Motor neuron (in vitro differentiated cells): ENCODE results near the gene UBE2D3. TPM values are rescaled to one million over a fixed set of nuclear protein-coding genes. Genes with fewer than 3 reads are reported as not detected.
A peak's percentile ranks its signal among the peaks of the same experiment; 100 is the strongest.
"Not testable (repeated sequence)": the region's sequence is repeated elsewhere in the genome, so short reads cannot be mapped to it uniquely, and the experiment has no call there.

Experiments used
- ATAC-seq, 8 experiments: fragments of 200-7000 bp; cut with Tn5 transposase; replicated peaks in 6 of 8; 2 replicates each; pipeline ENCODE4 v1.8.0; 2021; ENCODE audit warnings: mild to moderate bottlenecking in 8 of 8, moderate library complexity in 8 of 8
- H3K27ac ChIP-seq, 2 donors: fragments of 250-450 bp; sonication (Bioruptor Pico); 2 replicates each; pipeline ENCODE4 v1.9.0; 2021; ENCODE audit warnings: antibody characterized with exemption in 2 of 2, mild to moderate bottlenecking in 2 of 2, moderate library complexity in 1 of 2
- H3K4me1 ChIP-seq, 2 donors: fragments of 250-450 bp; sonication (Bioruptor Pico); replicated peaks in 1 of 2; 2 replicates each; pipeline ENCODE4 v1.6.1; 2021; ENCODE audit warnings: antibody characterized with exemption in 2 of 2, mild to moderate bottlenecking in 2 of 2, moderate library complexity in 1 of 2
- H3K4me3 ChIP-seq, 5 donors: fragments of 250-450 bp; sonication (Bioruptor Pico); 2 replicates each; pipeline ENCODE4 v1.9.0; 2021; ENCODE audit warnings: antibody characterized with exemption in 5 of 5, mild to moderate bottlenecking in 5 of 5, moderate library complexity in 4 of 5
- WGBS, 10 experiments: fragments of 450-650 bp; shearing (Covaris generic); methylation state at CpG; one replicate each; pipeline ENCODE4 v1.0.0; 2022; 5-methylcytosine and 5-hydroxymethylcytosine counted together
- in situ Hi-C, 9 experiments: fragments of 400-800 bp; cut with MboI; loops; one replicate each; pipeline ENCODE4 v1.15.0; 2021; ENCODE audit warnings: low sequenced_read_pairs in 9 of 9, low pct_unique_long_range_greater_than_20kb in 2 of 9; ENCODE audit not compliant: unreplicated experiment in 9 of 9
- total RNA-seq, 8 experiments: library from RNA; unstranded; fragments of 300-600 nt; gene quantifications; 2 replicates each; pipeline versions ENCODE4 v1.2.3 to v1.2.4, GENCODE V29; 2022

Gene UBE2D3
- total RNA-seq, 8 experiments from 2014 or later, result 158 to 287 (median 226) TPM

DNA sequence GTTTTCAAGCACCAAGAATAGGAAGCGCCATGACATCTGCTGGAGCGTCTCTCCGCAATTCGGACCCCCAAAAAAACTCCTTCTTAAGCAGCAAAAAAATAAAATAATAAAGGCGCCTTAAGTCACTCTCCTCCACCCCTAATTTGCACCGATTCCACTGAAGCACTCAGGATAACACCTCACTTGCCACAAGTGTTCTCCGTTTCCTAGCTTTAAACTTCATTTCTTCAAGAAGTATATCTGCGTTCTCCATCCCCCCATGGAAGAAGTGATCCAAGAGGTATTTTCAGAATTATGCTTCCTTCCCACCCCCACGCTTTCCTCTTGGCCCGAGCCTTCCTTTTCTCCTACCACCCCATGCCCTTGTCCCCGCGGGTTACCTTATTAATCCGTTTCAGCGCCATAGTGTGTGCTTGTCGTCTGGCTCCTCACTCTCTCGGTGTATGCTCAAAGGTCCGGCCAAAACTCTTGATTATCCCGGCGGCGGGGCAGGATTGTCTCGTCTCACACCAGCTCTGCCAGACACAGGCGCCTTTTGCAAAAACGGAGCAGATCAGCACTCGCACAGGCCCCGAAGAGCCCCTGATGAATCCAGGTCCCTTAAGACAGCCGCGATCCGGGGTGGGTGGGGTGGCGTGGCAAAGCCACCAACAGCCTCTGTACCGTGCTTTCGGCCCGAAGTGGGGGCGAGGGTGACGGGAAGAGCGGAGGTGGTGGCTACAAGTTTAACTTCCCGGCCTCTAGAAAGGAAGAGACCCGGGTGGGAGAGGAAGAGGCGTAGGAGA lies 1.1 kb downstream of the UBE2D3 start:
- H3K27ac ChIP-seq, result peak overlapping the region; percentile 98 to 99
- WGBS, 10 experiments, result 0 to 10% (median 0%) methylated on average over 1 to 13 of the region's 38 CpGs; no CpG with 5 or more reads in 1 of the 10 experiments
- ATAC-seq, result no peak
- H3K4me1 ChIP-seq, result peaks cover 15 to 32% of the 10 kb centered on the region in 2 donors
- H3K4me3 ChIP-seq, result peak overlapping the region; percentile 89 to 97 (median 92)
- in situ Hi-C loops, result no loop called here

DNA sequence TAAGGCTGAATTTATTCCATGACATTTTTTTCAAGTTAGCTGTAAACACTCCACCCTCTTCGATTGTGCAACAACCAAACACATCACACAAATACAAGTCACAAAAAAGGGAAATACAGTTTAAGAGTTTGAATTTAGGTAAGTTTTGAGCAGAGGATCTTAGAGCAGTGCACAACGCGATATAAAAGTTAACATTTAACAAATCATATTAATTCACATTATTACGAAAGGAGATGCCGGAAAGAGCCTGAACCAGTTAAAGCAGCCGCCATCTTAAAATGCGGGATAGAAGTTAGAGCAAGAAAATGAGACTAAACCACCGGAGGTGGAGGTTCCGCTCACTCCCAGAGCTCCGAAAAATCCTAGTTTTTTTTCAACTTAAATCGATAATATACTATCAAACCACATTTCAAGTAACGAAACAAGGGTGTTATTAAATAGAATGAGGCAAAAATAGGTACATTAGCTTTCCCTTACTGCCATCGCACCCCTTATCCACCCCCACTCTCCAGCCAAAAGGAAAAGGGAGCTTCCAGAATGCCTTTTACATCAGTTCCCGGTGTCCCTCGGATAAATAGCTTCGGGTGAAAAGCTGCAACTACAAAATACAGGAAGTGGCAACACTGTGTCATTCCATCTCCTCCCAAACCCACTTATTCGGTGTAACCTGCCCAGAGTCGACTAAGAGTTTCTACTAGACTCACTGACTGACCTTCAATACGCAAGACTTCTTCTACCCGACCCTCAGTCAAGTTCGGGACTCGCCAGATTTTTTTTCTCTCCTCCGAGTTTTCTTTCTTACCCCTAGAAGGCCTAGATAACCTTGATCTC lies 1.9 kb downstream of the UBE2D3 start:
- peak overlapping the region; percentile 98 to 99 for H3K27ac ChIP-seq
- H3K4me3 ChIP-seq, result peak overlapping the region; percentile 89 to 97 (median 92)
- no peak for ATAC-seq
- peaks cover 19 to 40% of the 10 kb centered on the region in 2 donors for H3K4me1 ChIP-seq
- WGBS, 10 experiments, result 0 to 4% (median 1%) methylated on average over 3 to 20 of the region's 23 CpGs
- in situ Hi-C loops, result no loop called here

DNA sequence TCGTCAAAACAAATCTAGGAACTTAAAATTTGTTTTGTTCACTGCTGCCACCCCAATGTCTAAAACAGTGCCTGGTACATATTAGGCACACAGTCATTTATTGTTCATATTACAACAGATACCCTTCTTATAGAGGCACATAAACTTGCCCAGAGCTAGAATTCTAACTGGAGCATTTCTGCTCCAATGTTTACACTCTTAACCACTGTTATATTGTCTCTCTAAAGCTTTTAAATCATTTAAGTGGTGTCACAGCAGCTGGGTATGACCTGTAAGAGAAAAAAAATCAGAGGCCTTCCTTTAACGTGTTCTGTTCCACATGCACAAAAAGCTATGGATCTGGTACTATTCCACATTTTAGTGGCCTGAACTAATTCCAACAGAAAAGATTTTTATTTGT lies 3.0 kb downstream of the UBE2D3 start:
- Histone ChIP-seq H3K27ac (no peak overlapping the region), H3K4me3 (peak overlapping the region; percentile 89 to 97 (median 92)), H3K4me1 (peaks cover 30 to 51% of the 10 kb centered on the region in 2 donors)
- in situ Hi-C loops, result no loop called here
- 0 to 80% (median 14%) methylated on average over 1 to 2 of the region's 2 CpGs for WGBS, 10 experiments
- ATAC-seq, result no peak

GRCh38 chr4:102823897-102824296 lies 3.5 kb downstream of the UBE2D3 start:
- WGBS, 10 experiments, result 9 to 92% (median 84%) methylated on average over 2 to 4 of the region's 4 CpGs

GRCh38 chr4:102823464-102823863 lies 3.9 kb downstream of the UBE2D3 start:
- H3K4me1 ChIP-seq, result peaks cover 28 to 56% of the 10 kb centered on the region in 2 donors
- H3K4me3 ChIP-seq, result peak overlapping the region in 1 of 5 donors; percentile 97
- WGBS, 10 experiments, result 0 to 100% (median 68%) methylated on average over 2 to 4 of the region's 4 CpGs
- no peak overlapping the region for H3K27ac ChIP-seq
- ATAC-seq, result no peak
- in situ Hi-C loops, result no loop called here

More at GRCh38 chr4:102823897-102824296, 3.5 kb downstream of the UBE2D3 start:
- H3K4me1 ChIP-seq, result peaks cover 27 to 53% of the 10 kb centered on the region in 2 donors
- in situ Hi-C loops, result no loop called here
- ATAC-seq, result no peak
- peak overlapping the region in 4 of 5 donors; percentile 4 to 97 (median 49) for H3K4me3 ChIP-seq
- H3K27ac ChIP-seq, result no peak overlapping the region

GRCh38 chr4:102819588-102820365 lies 7.6 kb downstream of the UBE2D3 start:
- WGBS, 10 experiments, result 65 to 96% (median 88%) methylated on average over 3 to 8 of the region's 8 CpGs; no CpG with 5 or more reads in 1 of the 10 experiments
- H3K27ac ChIP-seq, result no peak overlapping the region
- peaks cover 38 to 61% of the 10 kb centered on the region in 2 donors for H3K4me1 ChIP-seq
- no peak for ATAC-seq
- H3K4me3 ChIP-seq, result no peak overlapping the region
- in situ Hi-C loops, result no loop called here

DNA sequence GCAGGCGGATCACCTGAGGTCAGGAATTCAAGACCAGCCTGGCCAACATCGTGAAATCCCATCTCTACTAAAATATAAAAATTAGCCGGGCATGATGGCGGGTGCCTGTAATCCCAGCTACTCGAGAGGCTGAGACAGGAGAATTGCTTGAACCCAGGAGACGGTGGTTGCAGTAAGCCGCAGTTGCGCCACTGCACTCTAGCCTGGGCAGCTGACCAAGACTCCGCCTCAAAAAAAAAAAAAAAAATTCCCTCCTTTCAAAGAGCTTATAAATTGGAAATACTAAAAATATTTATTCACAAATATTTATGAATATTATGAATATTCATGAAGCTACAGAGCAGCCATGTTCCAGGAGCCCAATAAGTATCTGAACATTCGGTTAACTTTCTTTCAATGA lies 8.3 kb downstream of the UBE2D3 start:
- in situ Hi-C loops, H3K27ac ChIP-seq, ATAC-seq, H3K4me3 ChIP-seq: not testable (repeated sequence)
- H3K4me1 ChIP-seq, result peaks cover 38 to 56% of the 10 kb centered on the region in 2 donors
- 92 to 100% (median 99%) methylated on average over 1 to 8 of the region's 10 CpGs for WGBS, 10 experiments

GRCh38 chr4:102817613-102818268 lies 9.6 kb downstream of the UBE2D3 start:
- H3K4me3 ChIP-seq, result no peak overlapping the region
- ATAC-seq, result no peak
- in situ Hi-C loops, result no loop called here
- WGBS, 10 experiments, result 51 to 100% (median 90%) methylated on average over 2 to 9 of the region's 9 CpGs
- H3K4me1 ChIP-seq, result peaks cover 38 to 44% of the 10 kb centered on the region in 2 donors
- no peak overlapping the region for H3K27ac ChIP-seq

DNA sequence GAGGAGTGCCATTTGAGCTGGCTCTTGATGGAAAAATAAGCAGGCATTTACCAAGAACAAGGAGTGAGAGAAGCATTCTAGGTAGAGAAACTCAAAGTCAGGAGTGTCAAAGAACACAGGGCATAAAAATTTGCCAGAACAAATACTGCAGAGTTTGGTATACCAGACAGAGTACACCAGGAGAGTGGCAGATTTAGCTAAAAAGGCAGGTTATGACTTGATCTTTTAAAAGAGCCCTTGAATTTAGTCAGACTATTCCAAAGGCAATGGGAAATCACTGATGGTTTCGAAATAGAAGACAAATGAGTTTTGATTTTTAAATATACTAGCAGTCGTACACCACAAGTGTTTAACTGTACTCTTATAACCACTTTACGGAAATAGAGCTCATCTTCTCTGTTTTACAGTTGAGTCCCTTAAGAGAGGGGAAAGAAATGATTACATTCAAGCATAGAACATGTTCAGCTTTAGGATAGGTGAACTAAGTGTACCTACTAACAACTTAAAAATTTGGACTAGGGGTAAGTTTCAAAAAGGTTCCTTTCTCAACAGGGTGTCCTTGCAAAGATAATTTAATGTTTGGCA lies 10.2 kb downstream of the UBE2D3 start:
- WGBS, 10 experiments, result 33 to 100% (median 93%) methylated on average over 1 to 3 of the region's 3 CpGs
- peaks cover 34 to 42% of the 10 kb centered on the region in 2 donors for H3K4me1 ChIP-seq
- no peak for ATAC-seq
- H3K27ac ChIP-seq, result no peak overlapping the region
- in situ Hi-C loops, result no loop called here
- no peak overlapping the region for H3K4me3 ChIP-seq

DNA sequence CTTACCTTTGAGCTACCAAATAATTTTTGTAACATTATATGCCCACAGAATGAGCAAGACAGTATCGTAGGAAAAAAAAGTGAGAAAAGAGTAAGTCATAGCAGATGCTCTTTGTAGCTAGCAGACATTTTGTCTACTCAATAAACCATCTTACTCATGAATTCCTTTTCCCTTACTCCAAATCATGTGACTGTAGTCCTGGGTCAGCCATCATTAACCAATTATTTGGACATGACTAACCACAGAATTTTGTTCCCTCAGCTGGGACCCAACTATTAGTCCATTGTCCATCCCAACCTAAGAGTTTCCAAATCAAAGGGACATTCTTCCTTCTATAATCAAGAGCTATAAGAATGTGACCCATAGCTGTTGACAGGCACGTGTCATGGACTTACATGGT lies 11.4 kb downstream of the UBE2D3 start:
- peak in 6 of 8 experiments; percentile 12 to 51 (median 20) for ATAC-seq
- H3K4me1 ChIP-seq, result peaks cover 26 to 30% of the 10 kb centered on the region in 2 donors
- 7 to 100% (median 85%) methylated on average over 1 to 2 of the region's 2 CpGs for WGBS, 10 experiments
- no peak overlapping the region for H3K27ac ChIP-seq
- in situ Hi-C loops, result no loop called here
- no peak overlapping the region for H3K4me3 ChIP-seq

- WGBS, 10 experiments, result 48 to 100% (median 97%) methylated on average over 1 to 2 of the region's 2 CpGs; no CpG with 5 or more reads in 2 of the 10 experiments
- no peak overlapping the region for H3K27ac ChIP-seq
- ATAC-seq, result no peak
These were observed 17.7 kb downstream of the UBE2D3 start for GRCh38 chr4:102809691-102810090.

DNA sequence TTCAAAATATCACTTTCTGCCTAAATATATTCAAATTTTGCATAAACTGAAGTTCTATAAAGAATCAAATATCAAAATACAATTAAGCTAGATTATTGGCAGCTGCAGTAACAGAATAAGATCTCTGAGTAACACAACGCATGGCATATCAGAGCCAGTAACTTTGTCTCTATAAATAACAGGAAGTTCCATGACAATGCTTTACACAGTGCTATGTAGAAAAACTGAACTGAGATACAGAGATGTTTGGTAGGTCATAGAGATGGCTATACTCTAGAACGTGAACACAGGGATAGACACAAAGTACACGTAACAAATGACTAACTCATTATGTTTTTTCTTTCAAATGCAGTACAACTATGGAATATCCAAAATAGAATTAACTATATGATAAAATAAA lies 18.2 kb downstream of the UBE2D3 start:
- in situ Hi-C loops, result no loop called here

More at GRCh38 chr4:102809691-102810090, 17.7 kb downstream of the UBE2D3 start:
- in situ Hi-C loops, result no loop called here
- no peaks in the 10 kb centered on the region for H3K4me1 ChIP-seq
- H3K4me3 ChIP-seq, result no peak overlapping the region

More for the DNA sequence above, 18.2 kb downstream of the UBE2D3 start:
- no peak overlapping the region for H3K27ac ChIP-seq
- 33 to 100% (median 93%) methylated on average over 1 to 3 of the region's 3 CpGs for WGBS, 10 experiments
- H3K4me3 ChIP-seq, result no peak overlapping the region
- no peaks in the 10 kb centered on the region for H3K4me1 ChIP-seq
- ATAC-seq, result peak in 3 of 8 experiments; percentile 6 to 66 (median 25)
